ENCODE measurements around the gene PRR30.

DNA sequence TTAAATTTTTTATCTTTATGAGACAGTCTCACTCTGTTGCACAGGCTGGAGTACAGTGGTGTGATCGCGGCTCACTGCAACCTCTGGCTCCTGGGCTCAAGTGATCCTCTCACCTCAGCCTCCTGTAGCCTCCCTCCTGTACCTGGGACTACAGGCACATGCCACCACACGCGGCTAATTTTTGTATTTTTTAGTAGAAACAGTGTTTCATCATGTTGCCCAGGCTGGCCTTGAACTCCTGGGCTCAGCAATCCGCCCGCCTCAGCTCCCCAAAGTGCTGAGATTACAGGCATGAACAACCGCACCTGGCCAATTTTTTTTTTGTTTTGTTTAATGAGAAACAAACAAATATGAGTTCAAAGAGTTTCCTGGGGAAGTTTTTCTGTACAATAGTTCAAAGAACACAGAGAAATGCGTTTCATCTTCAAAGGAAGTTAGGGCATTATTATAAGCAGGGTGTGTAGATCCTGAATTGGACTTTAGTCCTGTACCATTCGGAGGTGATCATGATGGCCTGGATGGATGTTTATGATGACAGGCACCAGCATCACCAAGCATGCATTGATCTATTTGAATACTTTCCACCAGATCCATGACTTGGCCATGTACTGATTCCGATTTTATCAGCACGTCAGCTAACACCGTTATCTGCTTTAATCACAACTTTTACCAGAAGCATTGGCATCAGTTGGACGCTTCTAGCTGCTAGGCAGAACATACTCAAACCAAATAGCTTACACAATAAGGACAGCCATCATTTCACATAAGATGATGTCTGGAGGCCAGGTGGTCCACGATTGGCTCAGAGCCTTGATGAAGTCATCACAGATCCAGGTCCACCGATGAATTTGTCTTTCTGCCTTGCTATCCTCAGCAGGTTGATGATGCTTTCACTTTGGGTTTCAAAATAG, 38.5 kb upstream of the PRR30 start:
- TF ChIP-seq, protein P1, sequence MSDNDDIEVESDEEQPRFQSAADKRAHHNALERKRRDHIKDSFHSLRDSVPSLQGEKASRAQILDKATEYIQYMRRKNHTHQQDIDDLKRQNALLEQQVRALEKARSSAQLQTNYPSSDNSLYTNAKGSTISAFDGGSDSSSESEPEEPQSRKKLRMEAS (IDR thresholded peaks at IDR 0.05; ENCODE audit: low read depth, low read length) = no peak
- no peak for TF ChIP-seq POLR2A (IDR thresholded peaks at IDR 0.05; ENCODE audit: extremely low read depth, insufficient read length)
- TF ChIP-seq, protein P2, sequence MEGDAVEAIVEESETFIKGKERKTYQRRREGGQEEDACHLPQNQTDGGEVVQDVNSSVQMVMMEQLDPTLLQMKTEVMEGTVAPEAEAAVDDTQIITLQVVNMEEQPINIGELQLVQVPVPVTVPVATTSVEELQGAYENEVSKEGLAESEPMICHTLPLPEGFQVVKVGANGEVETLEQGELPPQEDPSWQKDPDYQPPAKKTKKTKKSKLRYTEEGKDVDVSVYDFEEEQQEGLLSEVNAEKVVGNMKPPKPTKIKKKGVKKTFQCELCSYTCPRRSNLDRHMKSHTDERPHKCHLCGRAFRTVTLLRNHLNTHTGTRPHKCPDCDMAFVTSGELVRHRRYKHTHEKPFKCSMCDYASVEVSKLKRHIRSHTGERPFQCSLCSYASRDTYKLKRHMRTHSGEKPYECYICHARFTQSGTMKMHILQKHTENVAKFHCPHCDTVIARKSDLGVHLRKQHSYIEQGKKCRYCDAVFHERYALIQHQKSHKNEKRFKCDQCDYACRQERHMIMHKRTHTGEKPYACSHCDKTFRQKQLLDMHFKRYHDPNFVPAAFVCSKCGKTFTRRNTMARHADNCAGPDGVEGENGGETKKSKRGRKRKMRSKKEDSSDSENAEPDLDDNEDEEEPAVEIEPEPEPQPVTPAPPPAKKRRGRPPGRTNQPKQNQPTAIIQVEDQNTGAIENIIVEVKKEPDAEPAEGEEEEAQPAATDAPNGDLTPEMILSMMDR (IDR thresholded peaks at IDR 0.05; ENCODE audit: low read depth, low read length) = no peak

All from NB4 (cell line).